KOPT-K1 (cell line): ENCODE results near the gene TRNAU1AP.
"Not testable (repeated sequence)": the region's sequence is repeated elsewhere in the genome, so short reads cannot be mapped to it uniquely, and the experiment has no call there.

ENCODE experiments used
- H3K27ac ChIP-seq: fragments of 200-600 bp; sonication (generic); 2 replicates; pipeline ENCODE4 v1.5.1; 2016; ENCODE audit warnings: antibody characterized with exemption, mild to moderate bottlenecking, low read depth, low read length; ENCODE audit not compliant: poor library complexity, severe bottlenecking
- H3K36me3 ChIP-seq: fragments of 200-600 bp; sonication (generic); 2 replicates; pipeline ENCODE4 v1.5.1; 2017; ENCODE audit warnings: antibody characterized with exemption, mild to moderate bottlenecking, low read length, moderate library complexity; ENCODE audit not compliant: insufficient read depth
- H3K9me3 ChIP-seq: fragments of 200-600 bp; sonication (generic); 2 replicates; pipeline ENCODE4 v1.5.1; 2017; ENCODE audit warnings: antibody characterized with exemption, low read length, mild to moderate bottlenecking; ENCODE audit not compliant: insufficient read depth, poor library complexity, severe bottlenecking

Gene TRNAU1AP

GRCh38 chr1:28552758-28553663 lies at the start of gene TRNAU1AP:
TRNAU1AP (plus strand) TSS chr1:28553085; CDS start chr1:28553111, 26 bp downstream.
- Histone ChIP-seq H3K27ac (peak within 1 kb of the TSS; percentile 78), H3K36me3 (peaks cover 25% of the 10 kb centered on the region), H3K9me3 (no peaks in the 10 kb centered on the region)

GRCh38 chr1:28503117-28503516 lies 49.8 kb upstream of the TRNAU1AP start:
- Histone ChIP-seq H3K27ac (no peak overlapping the region), H3K36me3 (peaks cover 37% of the 10 kb centered on the region), H3K9me3 (no peaks in the 10 kb centered on the region)

GRCh38 chr1:28505406-28506187 lies 47.3 kb upstream of the TRNAU1AP start, which contains the start of gene RCC1:
RCC1 (plus strand) TSS chr1:28506043; CDS start chr1:28529867, 23,824 bp downstream.
- Histone ChIP-seq H3K27ac (peak within 1 kb of the TSS; percentile 83), H3K36me3 (peaks cover 45% of the 10 kb centered on the region), H3K9me3 (no peaks in the 10 kb centered on the region)

GRCh38 chr1:28506907-28507246 lies 46.0 kb upstream of the TRNAU1AP start:
- H3K27ac ChIP-seq = peak overlapping the region; percentile 83
- peaks cover 58% of the 10 kb centered on the region for H3K36me3 ChIP-seq
- H3K9me3 ChIP-seq = no peaks in the 10 kb centered on the region

- H3K36me3 ChIP-seq = peaks cover 62% of the 10 kb centered on the region
- H3K9me3 ChIP-seq = no peaks in the 10 kb centered on the region
- H3K27ac ChIP-seq = peak overlapping the region; percentile 83
These were observed 45.6 kb upstream of the TRNAU1AP start for GRCh38 chr1:28507247-28507645.

GRCh38 chr1:28507646-28508434 lies 45.0 kb upstream of the TRNAU1AP start:
- H3K27ac ChIP-seq = peak overlapping the region; percentile 83
- H3K9me3 ChIP-seq = no peaks in the 10 kb centered on the region
- peaks cover 68% of the 10 kb centered on the region for H3K36me3 ChIP-seq

GRCh38 chr1:28508435-28508754 lies 44.5 kb upstream of the TRNAU1AP start:
- Histone ChIP-seq H3K9me3 (no peaks in the 10 kb centered on the region), H3K27ac (peak overlapping the region; percentile 83), H3K36me3 (peaks cover 73% of the 10 kb centered on the region)

- peaks cover 80% of the 10 kb centered on the region for H3K36me3 ChIP-seq
- H3K27ac ChIP-seq = peak overlapping the region; percentile 83
- no peaks in the 10 kb centered on the region for H3K9me3 ChIP-seq
These were observed 43.1 kb upstream of the TRNAU1AP start for GRCh38 chr1:28509705-28510272.

- H3K36me3 ChIP-seq = peaks cover 80% of the 10 kb centered on the region
- peak overlapping the region; percentile 83 for H3K27ac ChIP-seq
- no peaks in the 10 kb centered on the region for H3K9me3 ChIP-seq
These were observed 42.5 kb upstream of the TRNAU1AP start for GRCh38 chr1:28510273-28510969.

GRCh38 chr1:28510970-28511440 lies 41.9 kb upstream of the TRNAU1AP start:
- Histone ChIP-seq H3K36me3 (peaks cover 80% of the 10 kb centered on the region), H3K9me3 (no peaks in the 10 kb centered on the region), H3K27ac (peak overlapping the region; percentile 83)

- Histone ChIP-seq H3K36me3 (peaks cover 69% of the 10 kb centered on the region), H3K27ac (no peak overlapping the region), H3K9me3 (no peaks in the 10 kb centered on the region)
These were observed 40.8 kb upstream of the TRNAU1AP start for GRCh38 chr1:28512058-28512611.

- not testable (repeated sequence) for H3K9me3 ChIP-seq, H3K27ac ChIP-seq
- H3K36me3 ChIP-seq = peaks cover 46% of the 10 kb centered on the region
These were observed 38.4 kb upstream of the TRNAU1AP start for GRCh38 chr1:28514445-28514933.

- H3K36me3 ChIP-seq = peaks cover 42% of the 10 kb centered on the region
- H3K27ac ChIP-seq = no peak overlapping the region
- H3K9me3 ChIP-seq = no peaks in the 10 kb centered on the region
These were observed 36.3 kb upstream of the TRNAU1AP start for GRCh38 chr1:28516518-28516956.

- Histone ChIP-seq H3K36me3 (peaks cover 41% of the 10 kb centered on the region), H3K27ac (peak overlapping the region; percentile 82)
These were observed 35.3 kb upstream of the TRNAU1AP start for GRCh38 chr1:28517649-28517999.

More at GRCh38 chr1:28517649-28517999, 35.3 kb upstream of the TRNAU1AP start:
- H3K9me3 ChIP-seq = no peaks in the 10 kb centered on the region
